Calu3 (cell line): ENCODE data around the gene ZC3HAV1. TPM values are rescaled to one million over a fixed set of nuclear protein-coding genes. Genes with fewer than 3 reads are reported as not detected.
"Not testable (repeated sequence)": the region's sequence is repeated elsewhere in the genome, so short reads cannot be mapped to it uniquely, and the experiment has no call there.

Experiments
- BruUV-seq: library from RNA; stranded (reverse); fragments of 400-500 nt; replicated peaks from 2 replicates; lab custom pipeline; 2021; lab: Mats Ljungman, UMichigan
- CTCF ChIA-PET: fragments of 300-600 bp; sonication (Branson Sonifier 250); formaldehyde crosslinking; loops from one replicate; lab custom pipeline; 2022; ENCODE audit warnings: antibody characterized with exemption; lab: Charles Lee
- DNase-seq: peaks from one replicate; pipeline ENCODE4 v3.0.0; 2022
- H3K27ac Mint-ChIP-seq: one replicate; pipeline ENCODE4 v1.8.0; 2022; ENCODE audit warnings: mixed read lengths; ENCODE audit not compliant: unreplicated experiment
- H3K27me3 Mint-ChIP-seq: one replicate; pipeline ENCODE4 v1.8.0; 2022; ENCODE audit warnings: mixed read lengths; ENCODE audit not compliant: unreplicated experiment
- H3K36me3 Mint-ChIP-seq: one replicate; pipeline ENCODE4 v1.8.0; 2022; ENCODE audit warnings: mild to moderate bottlenecking, moderate library complexity, mixed read lengths; ENCODE audit not compliant: insufficient read depth, unreplicated experiment
- H3K4me1 Mint-ChIP-seq: one replicate; pipeline ENCODE4 v1.8.0; 2022; ENCODE audit warnings: mild to moderate bottlenecking, low read depth, mixed read lengths; ENCODE audit not compliant: unreplicated experiment
- H3K4me3 Mint-ChIP-seq: one replicate; pipeline ENCODE4 v1.8.0; 2022; ENCODE audit warnings: mild to moderate bottlenecking, low read depth, moderate library complexity, mixed read lengths; ENCODE audit not compliant: unreplicated experiment
- H3K9me3 Mint-ChIP-seq: one replicate; pipeline ENCODE4 v1.8.0; 2022; ENCODE audit warnings: low read depth, mixed read lengths; ENCODE audit not compliant: unreplicated experiment
- intact Hi-C: fragments of 100-400 bp; cut with micrococcal nuclease; formaldehyde crosslinking; loops from one replicate; pipeline ENCODE4 v1.10.0; 2022; ENCODE audit not compliant: unreplicated experiment
- total RNA-seq: library from RNA; stranded (reverse); gene quantifications from 2 replicates; pipeline ENCODE4 v1.2.3, GENCODE V29; 2022
- TF ChIP-seq, protein P1 (sequence below): fragments of 200-600 bp; IDR thresholded peaks from one replicate; pipeline ENCODE4 v1.8.0; 2022; ENCODE audit warnings: antibody characterized with exemption; ENCODE audit not compliant: unreplicated experiment

ZC3HAV1 gene
- total RNA-seq, 1 experiment from 2014 or later: 63.4 TPM

DNA sequence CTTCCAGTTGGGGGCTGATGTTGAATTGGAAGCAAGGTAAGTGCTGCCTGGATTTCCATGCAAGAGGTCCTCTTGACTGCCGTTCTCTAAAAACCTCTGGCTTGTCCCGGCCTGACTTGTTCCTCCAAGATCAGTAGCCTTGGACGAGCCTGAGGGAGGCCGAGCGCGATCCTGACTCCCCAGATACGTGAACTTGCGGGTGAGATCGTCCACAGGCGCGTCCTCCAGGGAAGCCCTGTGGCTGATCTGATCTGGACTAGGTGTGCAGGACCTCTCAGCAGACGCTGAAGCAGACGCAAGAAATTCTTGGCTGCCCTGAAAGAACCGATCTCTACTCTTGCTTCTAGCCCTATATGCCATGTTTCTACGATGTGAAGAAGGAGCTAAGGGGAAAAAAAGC, 29.7 kb downstream of the ZC3HAV1 start:
- H3K36me3 Mint-ChIP-seq: peaks cover 63% of the 10 kb centered on the region
- CTCF ChIA-PET: no interaction called here
- H3K27ac Mint-ChIP-seq: no peak overlapping the region
- H3K4me1 Mint-ChIP-seq: no peaks in the 10 kb centered on the region
- BruUV-seq: no TSS peak
- H3K9me3 Mint-ChIP-seq: no peaks in the 10 kb centered on the region
- no peak for DNase-seq
- intact Hi-C loops: loop anchor here (5.0 to 10.0 kb wide), 2 partner anchors 63 to 195 kb away; no protein-coding TSS in a partner anchor
- H3K4me3 Mint-ChIP-seq: no peak overlapping the region
- H3K27me3 Mint-ChIP-seq: no peaks in the 10 kb centered on the region
- TF ChIP-seq, protein P1, sequence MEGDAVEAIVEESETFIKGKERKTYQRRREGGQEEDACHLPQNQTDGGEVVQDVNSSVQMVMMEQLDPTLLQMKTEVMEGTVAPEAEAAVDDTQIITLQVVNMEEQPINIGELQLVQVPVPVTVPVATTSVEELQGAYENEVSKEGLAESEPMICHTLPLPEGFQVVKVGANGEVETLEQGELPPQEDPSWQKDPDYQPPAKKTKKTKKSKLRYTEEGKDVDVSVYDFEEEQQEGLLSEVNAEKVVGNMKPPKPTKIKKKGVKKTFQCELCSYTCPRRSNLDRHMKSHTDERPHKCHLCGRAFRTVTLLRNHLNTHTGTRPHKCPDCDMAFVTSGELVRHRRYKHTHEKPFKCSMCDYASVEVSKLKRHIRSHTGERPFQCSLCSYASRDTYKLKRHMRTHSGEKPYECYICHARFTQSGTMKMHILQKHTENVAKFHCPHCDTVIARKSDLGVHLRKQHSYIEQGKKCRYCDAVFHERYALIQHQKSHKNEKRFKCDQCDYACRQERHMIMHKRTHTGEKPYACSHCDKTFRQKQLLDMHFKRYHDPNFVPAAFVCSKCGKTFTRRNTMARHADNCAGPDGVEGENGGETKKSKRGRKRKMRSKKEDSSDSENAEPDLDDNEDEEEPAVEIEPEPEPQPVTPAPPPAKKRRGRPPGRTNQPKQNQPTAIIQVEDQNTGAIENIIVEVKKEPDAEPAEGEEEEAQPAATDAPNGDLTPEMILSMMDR: no peak

GRCh38 chr7:139078911-139079310, 30.6 kb downstream of the ZC3HAV1 start:
- Mint-ChIP-seq H3K27me3 (no peaks in the 10 kb centered on the region), H3K36me3 (peaks cover 66% of the 10 kb centered on the region), H3K4me3 (no peak overlapping the region), H3K9me3 (no peaks in the 10 kb centered on the region), H3K27ac (no peak overlapping the region), H3K4me1 (no peaks in the 10 kb centered on the region)
- intact Hi-C loops: loop anchor here (5.0 to 10.0 kb wide), 2 partner anchors 62 to 194 kb away; no protein-coding TSS in a partner anchor
- CTCF ChIA-PET: interaction anchor here (0.6 kb wide), 1 partner anchor 265 kb away, joined by 4 read pairs; no protein-coding TSS in a partner anchor
- DNase-seq: no peak
- TF ChIP-seq, protein P1: no peak
- no TSS peak for BruUV-seq

GRCh38 chr7:139078399-139078798, 31.1 kb downstream of the ZC3HAV1 start:
- BruUV-seq: no TSS peak
- Mint-ChIP-seq H3K4me3 (no peak overlapping the region), H3K27me3 (no peaks in the 10 kb centered on the region), H3K36me3 (peaks cover 61% of the 10 kb centered on the region), H3K4me1 (no peaks in the 10 kb centered on the region), H3K27ac (no peak overlapping the region), H3K9me3 (no peaks in the 10 kb centered on the region)
- TF ChIP-seq, protein P1: no peak
- no peak for DNase-seq
- CTCF ChIA-PET: no interaction called here
- intact Hi-C loops: loop anchor here (5.0 to 10.0 kb wide), 2 partner anchors 61 to 194 kb away; no protein-coding TSS in a partner anchor

GRCh38 chr7:139077706-139078105, 31.8 kb downstream of the ZC3HAV1 start:
- BruUV-seq: not testable (repeated sequence)
- CTCF ChIA-PET: interaction anchor here (0.7 kb wide), 1 partner anchor 61 kb away, joined by 3 read pairs; no protein-coding TSS in a partner anchor

More at GRCh38 chr7:139077706-139078105, 31.8 kb downstream of the ZC3HAV1 start:
- H3K36me3 Mint-ChIP-seq: peaks cover 57% of the 10 kb centered on the region
- not testable (repeated sequence) for H3K9me3 Mint-ChIP-seq, H3K27me3 Mint-ChIP-seq, H3K4me3 Mint-ChIP-seq, DNase-seq, H3K27ac Mint-ChIP-seq, H3K4me1 Mint-ChIP-seq
- intact Hi-C loops: loop anchor here (5.0 to 10.0 kb wide), 2 partner anchors 60 to 193 kb away; no protein-coding TSS in a partner anchor
